GM11168 (cell line): ENCODE data around the gene FREM1.
"Not testable (repeated sequence)": the region's sequence is repeated elsewhere in the genome, so short reads cannot be mapped to it uniquely, and the experiment has no call there.

Experiments
- in situ Hi-C: fragments of 300-500 bp; cut with MboI; formaldehyde crosslinking; loops from one replicate; pipeline ENCODE4 v1.12.0; 2022; ENCODE audit warnings: low sequenced_read_pairs; ENCODE audit not compliant: unreplicated experiment

Gene FREM1

GRCh38 chr9:14909961-14910805, at the start of gene FREM1:
FREM1 (minus strand) TSS chr9:14910428; CDS start chr9:14868977, 41,451 bp downstream.
- in situ Hi-C loops: no loop called here

GRCh38 chr9:14958989-14959388, 48.8 kb upstream of the FREM1 start:
- in situ Hi-C loops: no loop called here

- in situ Hi-C loops: no loop called here
Measured at GRCh38 chr9:14957109-14957508, 46.9 kb upstream of the FREM1 start.

- in situ Hi-C loops: no loop called here
Measured at GRCh38 chr9:14956208-14956607, 46.0 kb upstream of the FREM1 start.

- in situ Hi-C loops: no loop called here
Measured at GRCh38 chr9:14945351-14945750, 35.1 kb upstream of the FREM1 start.

GRCh38 chr9:14941501-14942405, 31.5 kb upstream of the FREM1 start:
- in situ Hi-C loops: no loop called here

- in situ Hi-C loops: no loop called here
Measured at GRCh38 chr9:14939378-14939777, 29.1 kb upstream of the FREM1 start.

GRCh38 chr9:14937216-14937615, 27.0 kb upstream of the FREM1 start:
- in situ Hi-C loops: no loop called here

GRCh38 chr9:14936491-14936890, 26.3 kb upstream of the FREM1 start:
- in situ Hi-C loops: no loop called here

GRCh38 chr9:14935964-14936363, 25.7 kb upstream of the FREM1 start:
- in situ Hi-C loops: no loop called here

- in situ Hi-C loops: no loop called here
Measured at GRCh38 chr9:14935106-14935751, 25.0 kb upstream of the FREM1 start.

- in situ Hi-C loops: no loop called here
Measured at GRCh38 chr9:14932641-14933040, 22.4 kb upstream of the FREM1 start.

- in situ Hi-C loops: no loop called here
Measured at GRCh38 chr9:14932231-14932630, 22.0 kb upstream of the FREM1 start.

GRCh38 chr9:14926941-14927624, 16.9 kb upstream of the FREM1 start:
- in situ Hi-C loops: no loop called here

- in situ Hi-C loops: no loop called here
Measured at GRCh38 chr9:14924230-14925219, 14.3 kb upstream of the FREM1 start.

GRCh38 chr9:14923701-14924100, 13.5 kb upstream of the FREM1 start:
- in situ Hi-C loops: no loop called here

- in situ Hi-C loops: not testable (repeated sequence)
Measured at GRCh38 chr9:14920805-14921204, 10.6 kb upstream of the FREM1 start.

- in situ Hi-C loops: no loop called here
Measured at GRCh38 chr9:14913366-14913765, 3.1 kb upstream of the FREM1 start.

GRCh38 chr9:14912859-14913258, 2.6 kb upstream of the FREM1 start:
- in situ Hi-C loops: no loop called here
